K562 (cell line): Measurements from ENCODE around the gene IMPG1. TPM values are rescaled to one million over a fixed set of nuclear protein-coding genes. Genes with fewer than 3 reads are reported as not detected.

Experiments
- ATAC-seq: fragments of 200-7000 bp; cut with Tn5 transposase; 3 replicates; pipeline ENCODE4 v1.9.1; 2020; ENCODE audit warnings: moderate library complexity
- BruUV-seq: library from RNA; stranded (reverse); fragments of 400-500 nt; replicated peaks from 2 replicates; lab custom pipeline; 2021; lab: Mats Ljungman, UMichigan
- CTCF ChIA-PET: fragments of 300-600 bp; formaldehyde crosslinking; extraction: SDS; loops from one replicate; lab custom pipeline; 2021; ENCODE audit warnings: low intra/inter-chr PET ratio; lab: Yijun Ruan, JAX
- POLR2A ChIA-PET: fragments of 300-600, 350-650 bp; sonication (Branson Sonifier 250); formaldehyde crosslinking; extraction: SDS; loops from one replicate; lab custom pipeline; 2021; ENCODE audit warnings: antibody characterized with exemption, inconsistent platforms; lab: Yijun Ruan, JAX
- DNase-seq, 4 experiments: peaks; one replicate each; pipeline versions ENCODE4 v3.0.0 to v3.0.0-alpha.2; 2011 to 2018; ENCODE audit warnings: low spot score in 3 of 4, mixed read lengths in 3 of 4; ENCODE audit errors: extremely low read depth in 1 of 4
- FAIRE-seq: peaks from 2 replicates; lab custom pipeline; 2011; peaks lifted over from hg19 to GRCh38; lab: Jason Lieb, UNC
- H2AFZ ChIP-seq: 2 replicates; pipeline ENCODE4 v1.6.0; 2011; ENCODE audit warnings: low read depth, low read length, control low read depth, inconsistent platforms
- H3K27ac ChIP-seq: fragments of 200-600 bp; 3 replicates; pipeline ENCODE4 v1.8.0; 2011; ENCODE audit warnings: low read depth, mild to moderate bottlenecking, control low read depth, inconsistent platforms, low read length, moderate library complexity, mixed read lengths; ENCODE audit errors: extremely low read depth
- H3K27me3 ChIP-seq, 2 experiments: fragments of 300-600 bp in 1 of 2; 2 replicates in 1 of 2; 3 replicates in 1 of 2; pipeline versions ENCODE4 v1.6.0 to v1.8.0; 2011; ENCODE audit warnings: inconsistent platforms in 2 of 2, low read length in 2 of 2, mild to moderate bottlenecking in 1 of 2, mixed read lengths in 1 of 2, moderate library complexity in 1 of 2; ENCODE audit not compliant: control insufficient read depth in 2 of 2, insufficient read depth in 2 of 2
- H3K36me3 ChIP-seq: fragments of 300-600 bp; 3 replicates; pipeline ENCODE4 v1.8.0; 2011; ENCODE audit warnings: mild to moderate bottlenecking, low read length, inconsistent platforms; ENCODE audit not compliant: control insufficient read depth, insufficient read depth
- H3K4me1 ChIP-seq, 2 experiments: fragments of 200-600 bp in 1 of 2; replicated peaks in 1 of 2; 2 replicates in 1 of 2; 3 replicates in 1 of 2; pipeline versions ENCODE4 v1.5.1 to v1.8.0; 2011; ENCODE audit warnings: inconsistent platforms in 2 of 2, low read length in 2 of 2, mild to moderate bottlenecking in 1 of 2, mixed read lengths in 1 of 2, moderate library complexity in 1 of 2; ENCODE audit not compliant: control insufficient read depth in 2 of 2, insufficient read depth in 2 of 2
- H3K4me2 ChIP-seq: 2 replicates; pipeline ENCODE4 v1.6.1; 2011; ENCODE audit warnings: low read length, control low read depth, inconsistent platforms, mixed read lengths; ENCODE audit not compliant: insufficient read depth
- H3K4me3 ChIP-seq: fragments of 200-600 bp; sonication (generic), shearing (Covaris generic); 2 replicates; pipeline ENCODE4 v1.5.1; 2016; ENCODE audit warnings: control low read depth, inconsistent platforms
- H3K79me2 ChIP-seq: fragments of 200-600 bp; 3 replicates; pipeline ENCODE4 v1.8.0; 2011; ENCODE audit warnings: low read length, inconsistent platforms; ENCODE audit not compliant: control insufficient read depth, insufficient read depth
- H3K9ac ChIP-seq, 2 experiments: 2 replicates each; pipeline versions ENCODE4 v1.6.0 to v1.6.1; 2011; ENCODE audit warnings: low read depth in 2 of 2, low read length in 2 of 2, control low read depth in 1 of 2, inconsistent platforms in 1 of 2, mild to moderate bottlenecking in 1 of 2, mixed read lengths in 1 of 2; ENCODE audit not compliant: insufficient read depth in 1 of 2
- H3K9me1 ChIP-seq: one replicate; pipeline ENCODE4 v1.6.0; 2011; ENCODE audit warnings: inconsistent platforms, mild to moderate bottlenecking, low read length, moderate library complexity; ENCODE audit not compliant: control insufficient read depth, insufficient read depth
- H3K9me3 ChIP-seq: replicated peaks from 2 replicates; pipeline ENCODE4 v1.5.1; 2011; ENCODE audit warnings: low read depth, low read length, inconsistent platforms; ENCODE audit not compliant: control insufficient read depth, insufficient read depth
- H4K20me1 ChIP-seq: replicated peaks from 2 replicates; pipeline ENCODE4 v1.6.1; 2011; ENCODE audit warnings: low read length, inconsistent platforms, mixed read lengths; ENCODE audit not compliant: control insufficient read depth, insufficient read depth
- CBX1 ChIP-seq: sonication (generic); IDR thresholded peaks from 2 replicates; pipeline ENCODE4 v1.6.1; 2016; ENCODE audit warnings: antibody characterized with exemption, low read depth, mild to moderate bottlenecking
- GATAD2B ChIP-seq: fragments of 450-650 bp; IDR thresholded peaks from 2 replicates; pipeline ENCODE4 v1.6.1; 2017; ENCODE audit warnings: mild to moderate bottlenecking, borderline replicate concordance
- PBX2 ChIP-seq, 2 experiments: IDR thresholded peaks in 1 of 2; conservative IDR thresholded peaks in 1 of 2; 2 replicates each; pipeline ENCODE4 v1.6.1; 2016; ENCODE audit warnings: low read depth in 2 of 2, mild to moderate bottlenecking in 1 of 2, missing compliant biosample characterization in 1 of 2, missing genetic modification characterization in 1 of 2, moderate library complexity in 1 of 2
- PTRF ChIP-seq: fragments of 450-650 bp; IDR thresholded peaks from 2 replicates; pipeline ENCODE4 v1.6.1; 2016; ENCODE audit warnings: mild to moderate bottlenecking, missing genetic modification characterization, missing compliant biosample characterization
- TSHZ1 ChIP-seq: fragments of 250-450 bp; sonication (Bioruptor Pico); IDR thresholded peaks from 2 replicates; pipeline ENCODE4 v1.4.0; 2020; ENCODE audit warnings: mild to moderate bottlenecking, moderate library complexity
- VEZF1 ChIP-seq: fragments of 200-800 bp; sonication (Bioruptor generic); IDR thresholded peaks from 2 replicates; pipeline ENCODE4 v1.6.1; 2017; ENCODE audit warnings: missing genetic modification characterization, missing compliant biosample characterization
- ZNF175 ChIP-seq: fragments of 200-800 bp; sonication (Bioruptor generic); IDR thresholded peaks from 2 replicates; pipeline ENCODE4 v1.6.1; 2016; ENCODE audit warnings: low read depth, mild to moderate bottlenecking, missing genetic modification characterization, missing compliant biosample characterization
- WGBS: fragments of 100-300 bp; shearing (Covaris generic); methylation state at CpG from one replicate; pipeline ENCODE4 v1.1.6; 2016; ENCODE audit warnings: low coverage, mixed read lengths; ENCODE audit not compliant: insufficient coverage; ENCODE audit errors: missing lambda C conversion rate; 5-methylcytosine and 5-hydroxymethylcytosine counted together
- in situ Hi-C: fragments of 300-500 bp; cut with MboI; formaldehyde crosslinking; loops from 4 replicates; pipeline ENCODE4 v1.15.0; 2018; ENCODE audit warnings: inconsistent platforms, mixed read lengths
- intact Hi-C: fragments of 100-400 bp; cut with micrococcal nuclease; formaldehyde crosslinking; loops from 2 replicates; pipeline ENCODE4 v1.14.2; 2022
- polyA plus RNA-seq, 8 experiments: library from polyadenylated mRNA; depleted of rRNA in 4 of 8; stranded (reverse) in 5 of 8; unstranded in 3 of 8; fragments of >200 nt; fragmentation: Nextera tagmentation in 2 of 8; fragmentation: Illumina TruSeq in 1 of 8; extraction: Ambion mirVana in 2 of 8; extraction: Trizol in 1 of 8; gene quantifications; 2 replicates each; pipeline versions ENCODE4 v1.2.1 to v1.2.3, GENCODE V29; 2011 to 2014; ENCODE audit warnings: inconsistent platforms in 1 of 8, missing spikeins in 1 of 8
- total RNA-seq, 7 experiments: library from RNA; depleted of rRNA in 6 of 7; stranded (reverse); fragments of >200 nt in 6 of 7; fragmentation: Illumina TruSeq in 2 of 7; extraction: Trizol in 2 of 7; gene quantifications; 2 replicates each; pipeline versions ENCODE4 v1.2.1 to v1.2.3, GENCODE V29; 2011 to 2021; ENCODE audit warnings: low replicate concordance in 1 of 7

The IMPG1 gene
- total and polyA plus RNA-seq, 9 of the 15 experiments (the other 6 are each of a cell fraction or from before 2014, with no cell fraction given), result not detected

- BruUV-seq, result no TSS peak
- Histone ChIP-seq H3K27ac (no peak overlapping the region), H3K36me3 (no peaks in the 10 kb centered on the region)
- in situ Hi-C loops, result no loop called here
- TF ChIP-seq GATAD2B (no peak), VEZF1 (CRISPR knock-in tag) (no peak), ZNF175 (CRISPR knock-in tag) (no peak), TSHZ1 (no peak), PBX2 (CRISPR knock-in tag; IDR thresholded peaks at IDR 0.05; ENCODE audit: low read depth) (no peak), PBX2 (tag; conservative IDR thresholded peaks at IDR 0.05; ENCODE audit: low read depth) (no peak), CBX1 (no peak), PTRF (tag) (no peak)
- TF ChIP-seq, all 486 proteins: peak for 0
- Histone ChIP-seq H2AFZ (no peak overlapping the region), H4K20me1 (no peaks in the 10 kb centered on the region), H3K79me2 (no peaks in the 10 kb centered on the region), H3K4me2 (no peak overlapping the region), H3K4me3 (no peak overlapping the region), H3K9ac (no peak overlapping the region), H3K27me3 (no peaks in the 10 kb centered on the region), H3K9me3 (peaks cover 1% of the 10 kb centered on the region; the same call in 1 of the 2 replicates), H3K4me1 (no peaks in the 10 kb centered on the region), H3K9me1 (no peaks in the 10 kb centered on the region)
- FAIRE-seq (no peak), ATAC-seq (no peak), DNase-seq (no peak)
- intact Hi-C loops, result no loop called here
- ChIA-PET POLR2A (no interaction called here), CTCF (no interaction called here)
- 0% methylated on average over 1 of the region's 1 CpG for WGBS
These were observed 36.7 kb downstream of the IMPG1 start for GRCh38 chr6:76035713-76036112.
